ENCODE results near the gene ARL4A.
"Not testable (repeated sequence)": the region's sequence is repeated elsewhere in the genome, so short reads cannot be mapped to it uniquely, and the experiment has no call there.

ARL4A gene

GRCh38 chr7:12670000-12670729 is 17.3 kb upstream of the ARL4A start:
- no peak for DNase-seq

GRCh38 chr7:12670743-12671520 is 16.5 kb upstream of the ARL4A start:
- DNase-seq: no peak

GRCh38 chr7:12673436-12673835 is 14.0 kb upstream of the ARL4A start:
- not testable (repeated sequence) for DNase-seq

GRCh38 chr7:12674053-12674452 is 13.4 kb upstream of the ARL4A start:
- DNase-seq: no peak

- DNase-seq: no peak
These were observed 12.6 kb upstream of the ARL4A start for GRCh38 chr7:12674861-12675260.

GRCh38 chr7:12683678-12684585 is 3.5 kb upstream of the ARL4A start:
- DNase-seq: no peak

GRCh38 chr7:12684733-12685132 is 2.7 kb upstream of the ARL4A start:
- DNase-seq: no peak

- DNase-seq: no peak
These were observed 1.9 kb upstream of the ARL4A start for GRCh38 chr7:12685550-12685949.

- no peak for DNase-seq
These were observed 1.1 kb upstream of the ARL4A start for GRCh38 chr7:12686234-12686890.

GRCh38 chr7:12687718-12688171 is 312 bp downstream of the ARL4A start:
- DNase-seq: no peak

GRCh38 chr7:12688485-12689170 is 1.2 kb downstream of the ARL4A start:
- not testable (repeated sequence) for DNase-seq

- DNase-seq: no peak
These were observed 2.0 kb downstream of the ARL4A start for GRCh38 chr7:12689451-12689850.

GRCh38 chr7:12690041-12690878 is 2.8 kb downstream of the ARL4A start:
- no peak for DNase-seq

GRCh38 chr7:12691388-12691787 is 4.0 kb downstream of the ARL4A start:
- DNase-seq: not testable (repeated sequence)

- DNase-seq: no peak
These were observed 4.6 kb downstream of the ARL4A start for GRCh38 chr7:12692035-12692434.

GRCh38 chr7:12692479-12693259 is 5.2 kb downstream of the ARL4A start:
- no peak for DNase-seq

GRCh38 chr7:12694817-12695216 is 7.4 kb downstream of the ARL4A start:
- no peak for DNase-seq

- no peak for DNase-seq
These were observed 8.5 kb downstream of the ARL4A start for GRCh38 chr7:12695965-12696364.

GRCh38 chr7:12699299-12699698 is 11.9 kb downstream of the ARL4A start:
- no peak for DNase-seq

- DNase-seq: no peak
These were observed 14.0 kb downstream of the ARL4A start for GRCh38 chr7:12701433-12701832.

Measured in NK-92 treated with Interleukin-12 subunit alpha and Interleukin-12 subunit beta, amount 100 ng/mL, for 24 hours (cell line).